HepG2 (cell line): ENCODE results near the gene ARHGAP31. TPM values are rescaled to one million over a fixed set of nuclear protein-coding genes. Genes with fewer than 3 reads are reported as not detected.

Source experiments
- ATAC-seq: fragments of 200-7000 bp; cut with Tn5 transposase; 3 replicates; pipeline ENCODE4 v1.9.1; 2020; ENCODE audit warnings: mild to moderate bottlenecking, moderate library complexity
- BruUV-seq: library from RNA; stranded (reverse); fragments of 400-500 nt; replicated peaks from 2 replicates; lab custom pipeline; 2021; lab: Mats Ljungman, UMichigan
- CTCF ChIA-PET: fragments of 300-600 bp; formaldehyde crosslinking; extraction: SDS; loops from one replicate; lab custom pipeline; 2021; ENCODE audit warnings: low total read pairs, inconsistent platforms, low intra/inter-chr PET ratio; lab: Yijun Ruan, JAX
- POLR2A ChIA-PET: fragments of 350-600 bp; sonication (Branson Sonifier 250); formaldehyde crosslinking; loops from one replicate; lab custom pipeline; 2020; ENCODE audit warnings: antibody characterized with exemption, inconsistent platforms; lab: Yijun Ruan, JAX
- DNase-seq: peaks from one replicate; pipeline ENCODE4 v3.0.0-alpha.2; 2015; ENCODE audit warnings: low spot score
- FAIRE-seq: peaks from 3 replicates; lab custom pipeline; 2011; peaks lifted over from hg19 to GRCh38; lab: Jason Lieb, UNC
- H2AFZ ChIP-seq: one replicate; pipeline ENCODE4 v1.6.1; 2011; ENCODE audit warnings: low read length, inconsistent platforms
- H3K27ac ChIP-seq: fragments of 300-600 bp; 3 replicates; pipeline ENCODE4 v1.8.0; 2011; ENCODE audit warnings: mixed run types, mild to moderate bottlenecking, mixed read lengths, low read length, inconsistent platforms; ENCODE audit not compliant: insufficient read depth; ENCODE audit errors: extremely low read length
- H3K27me3 ChIP-seq, 2 experiments: fragments of 200-600 bp in 1 of 2; 2 replicates in 1 of 2; 3 replicates in 1 of 2; pipeline versions ENCODE4 v1.6.0 to v1.8.0; 2011; ENCODE audit warnings: low read length in 2 of 2, mild to moderate bottlenecking in 2 of 2, moderate library complexity in 2 of 2, inconsistent platforms in 1 of 2; ENCODE audit not compliant: insufficient read depth in 2 of 2, control insufficient read depth in 1 of 2
- H3K36me3 ChIP-seq, 2 experiments: fragments of 200-600 bp in 1 of 2; replicated peaks in 1 of 2; 2 replicates in 1 of 2; 3 replicates in 1 of 2; pipeline versions ENCODE4 v1.5.1 to v1.8.0; 2011; ENCODE audit warnings: low read length in 2 of 2, inconsistent platforms in 1 of 2; ENCODE audit not compliant: insufficient read depth in 2 of 2, control insufficient read depth in 1 of 2
- H3K4me1 ChIP-seq: 2 replicates; pipeline ENCODE4 v1.5.1; 2012; ENCODE audit warnings: low read length, inconsistent platforms; ENCODE audit not compliant: insufficient read depth
- H3K4me2 ChIP-seq: 2 replicates; pipeline ENCODE4 v1.6.0; 2011; ENCODE audit warnings: low read depth, low read length, inconsistent platforms
- H3K4me3 ChIP-seq, 3 experiments: fragments of 200-600 bp in 1 of 3; sonication (generic), shearing (Covaris generic) in 1 of 3; replicated peaks in 1 of 3; 2 replicates each; pipeline ENCODE4 v1.5.1; 2011 to 2016; ENCODE audit warnings: low read length in 3 of 3, inconsistent platforms in 2 of 3, low read depth in 2 of 3, mild to moderate bottlenecking in 2 of 3, control low read depth in 1 of 3, mixed read lengths in 1 of 3; ENCODE audit not compliant: insufficient read depth in 1 of 3
- H3K79me2 ChIP-seq: one replicate; pipeline ENCODE4 v1.6.1; 2011; ENCODE audit warnings: low read length, inconsistent platforms; ENCODE audit not compliant: insufficient read depth
- H3K9ac ChIP-seq: 2 replicates; pipeline ENCODE4 v1.6.0; 2011; ENCODE audit warnings: mild to moderate bottlenecking, low read depth, low read length, inconsistent platforms; ENCODE audit not compliant: insufficient read depth
- H3K9me3 ChIP-seq: 2 replicates; pipeline ENCODE4 v1.5.1; 2012; ENCODE audit warnings: mild to moderate bottlenecking, low read length
- H4K20me1 ChIP-seq: 2 replicates; pipeline ENCODE4 v1.6.0; 2011; ENCODE audit warnings: inconsistent platforms, mild to moderate bottlenecking, low read length, moderate library complexity; ENCODE audit not compliant: insufficient read depth
- ATF5 ChIP-seq: sonication (generic); formaldehyde crosslinking; IDR thresholded peaks from 2 replicates; pipeline ENCODE4 v1.4.0; 2020; ENCODE audit warnings: mild to moderate bottlenecking, low read depth, missing genetic modification reagents
- ERF ChIP-seq: IDR thresholded peaks from 2 replicates; pipeline ENCODE4 v1.6.1; 2018; ENCODE audit warnings: missing biosample characterization, missing genetic modification reagents
- GATAD1 ChIP-seq: IDR thresholded peaks from 2 replicates; pipeline ENCODE4 v1.6.1; 2016; ENCODE audit warnings: missing genetic modification reagents, missing compliant biosample characterization
- MED8 ChIP-seq: sonication (generic); formaldehyde crosslinking; IDR thresholded peaks from 2 replicates; pipeline ENCODE4 v1.8.1; 2023; ENCODE audit warnings: mild to moderate bottlenecking, missing genetic modification reagents; ENCODE audit not compliant: insufficient replicate concordance
- RBM39 ChIP-seq: fragments of 200-400 bp; formaldehyde crosslinking; IDR thresholded peaks from one replicate; pipeline ENCODE4 v1.6.1; 2018; ENCODE audit warnings: antibody characterized with exemption, mild to moderate bottlenecking, low read depth, low read length; ENCODE audit not compliant: poor library complexity, severe bottlenecking
- SETDB1 ChIP-seq: sonication (generic); formaldehyde crosslinking; IDR thresholded peaks from 2 replicates; pipeline ENCODE4 v1.5.1; 2020; ENCODE audit warnings: missing genetic modification reagents, mild to moderate bottlenecking, borderline replicate concordance
- ZBTB49 ChIP-seq: sonication (generic); formaldehyde crosslinking; IDR thresholded peaks from 2 replicates; pipeline ENCODE4 v1.4.0; 2020; ENCODE audit warnings: missing genetic modification reagents, borderline replicate concordance
- ZNF281 ChIP-seq: sonication (generic); formaldehyde crosslinking; IDR thresholded peaks from 2 replicates; pipeline ENCODE4 v1.4.0; 2020; ENCODE audit warnings: missing genetic modification reagents, borderline replicate concordance
- ZNF510 ChIP-seq: sonication (generic); formaldehyde crosslinking; IDR thresholded peaks from 2 replicates; pipeline ENCODE4 v1.4.0; 2020; ENCODE audit warnings: low read depth, mild to moderate bottlenecking, missing genetic modification reagents
- ZNF513 ChIP-seq: sonication (generic); formaldehyde crosslinking; conservative IDR thresholded peaks from 2 replicates; pipeline ENCODE4 v1.5.0; 2020; ENCODE audit warnings: missing genetic modification reagents
- ZNF616 ChIP-seq: sonication (generic); formaldehyde crosslinking; IDR thresholded peaks from 2 replicates; pipeline ENCODE4 v1.5.0; 2020; ENCODE audit warnings: low read depth, mild to moderate bottlenecking, missing genetic modification reagents
- WGBS: methylation state at CpG from one replicate; pipeline ENCODE4 v1.1.6; 2017; ENCODE audit warnings: low lambda C conversion rate; 5-methylcytosine and 5-hydroxymethylcytosine counted together
- in situ Hi-C: cut with HindIII; loops from 2 replicates; pipeline ENCODE4 v1.10.0; 2017; ENCODE audit warnings: low pct_unique_long_range_greater_than_20kb; ENCODE audit not compliant: extremely low pct_ligation_motif_present
- intact Hi-C: fragments of 100-400 bp; cut with micrococcal nuclease; formaldehyde crosslinking; loops from one replicate; pipeline ENCODE4 v1.10.0; 2022; ENCODE audit not compliant: unreplicated experiment
- polyA plus RNA-seq, 8 experiments: library from polyadenylated mRNA; depleted of rRNA in 3 of 8; stranded (reverse) in 7 of 8; unstranded in 1 of 8; fragments of >200 nt; fragmentation: Illumina TruSeq in 4 of 8; extraction: Trizol in 4 of 8; gene quantifications; 2 replicates each; pipeline versions ENCODE4 v1.2.1 to v1.2.3, GENCODE V29; 2011 to 2016; ENCODE audit warnings: low read depth in 4 of 8, missing spikeins in 1 of 8, mixed read lengths in 1 of 8; ENCODE audit not compliant: insufficient read depth in 1 of 8
- total RNA-seq, 5 experiments: library from RNA; depleted of rRNA; stranded (reverse); fragments of >200 nt; fragmentation: Illumina TruSeq; extraction: Trizol; gene quantifications; 2 replicates each; pipeline ENCODE4 v1.2.3, GENCODE V29; 2016; ENCODE audit warnings: low read depth in 1 of 5

ARHGAP31 gene
- total and polyA plus RNA-seq, 2 of the 13 experiments (the other 11 are each of a cell fraction or from before 2014, with no cell fraction given) = not detected

GRCh38 chr3:119333773-119334509 lies 39.8 kb downstream of the ARHGAP31 start:
- 51% methylated on average over 6 of the region's 6 CpGs for WGBS
- H2AFZ ChIP-seq = no peak overlapping the region
- BruUV-seq = no TSS peak
- H3K9ac ChIP-seq = no peak overlapping the region
- no peak overlapping the region for H3K27ac ChIP-seq
- H3K9me3 ChIP-seq = no peaks in the 10 kb centered on the region
- H3K27me3 ChIP-seq = no peaks in the 10 kb centered on the region
- H3K36me3 ChIP-seq = no peaks in the 10 kb centered on the region
- H3K4me1 ChIP-seq = peaks cover 16% of the 10 kb centered on the region
- FAIRE-seq (no peak), DNase-seq (no peak), ATAC-seq (no peak)
- POLR2A ChIA-PET = no interaction called here
- intact Hi-C loops = no loop called here
- H3K4me2 ChIP-seq = no peak overlapping the region
- CTCF ChIA-PET = no interaction called here
- TF ChIP-seq ZNF281 (CRISPR knock-in tag) (no peak), RBM39 (no peak), ZNF510 (CRISPR knock-in tag) (no peak), ZNF513 (CRISPR knock-in tag) (no peak), SETDB1 (CRISPR knock-in tag) (no peak), ZNF616 (no peak), ZBTB49 (CRISPR knock-in tag) (no peak), ERF (no peak), MED8 (no peak), GATAD1 (CRISPR knock-in tag) (no peak), ATF5 (CRISPR knock-in tag) (no peak)
- no peak overlapping the region for H3K4me3 ChIP-seq
- no peaks in the 10 kb centered on the region for H4K20me1 ChIP-seq
- H3K79me2 ChIP-seq = no peaks in the 10 kb centered on the region
- in situ Hi-C loops = no loop called here
